GM19372 (cell line): ENCODE measurements around the gene ARHGAP8.

Experiments
- ATAC-seq: cut with Tn5 transposase; IDR thresholded peaks from one replicate; pipeline ENCODE4 v1.9.1; 2021; ENCODE audit warnings: mild to moderate bottlenecking, low read depth, moderate library complexity; ENCODE audit not compliant: unreplicated experiment

The ARHGAP8 gene

DNA sequence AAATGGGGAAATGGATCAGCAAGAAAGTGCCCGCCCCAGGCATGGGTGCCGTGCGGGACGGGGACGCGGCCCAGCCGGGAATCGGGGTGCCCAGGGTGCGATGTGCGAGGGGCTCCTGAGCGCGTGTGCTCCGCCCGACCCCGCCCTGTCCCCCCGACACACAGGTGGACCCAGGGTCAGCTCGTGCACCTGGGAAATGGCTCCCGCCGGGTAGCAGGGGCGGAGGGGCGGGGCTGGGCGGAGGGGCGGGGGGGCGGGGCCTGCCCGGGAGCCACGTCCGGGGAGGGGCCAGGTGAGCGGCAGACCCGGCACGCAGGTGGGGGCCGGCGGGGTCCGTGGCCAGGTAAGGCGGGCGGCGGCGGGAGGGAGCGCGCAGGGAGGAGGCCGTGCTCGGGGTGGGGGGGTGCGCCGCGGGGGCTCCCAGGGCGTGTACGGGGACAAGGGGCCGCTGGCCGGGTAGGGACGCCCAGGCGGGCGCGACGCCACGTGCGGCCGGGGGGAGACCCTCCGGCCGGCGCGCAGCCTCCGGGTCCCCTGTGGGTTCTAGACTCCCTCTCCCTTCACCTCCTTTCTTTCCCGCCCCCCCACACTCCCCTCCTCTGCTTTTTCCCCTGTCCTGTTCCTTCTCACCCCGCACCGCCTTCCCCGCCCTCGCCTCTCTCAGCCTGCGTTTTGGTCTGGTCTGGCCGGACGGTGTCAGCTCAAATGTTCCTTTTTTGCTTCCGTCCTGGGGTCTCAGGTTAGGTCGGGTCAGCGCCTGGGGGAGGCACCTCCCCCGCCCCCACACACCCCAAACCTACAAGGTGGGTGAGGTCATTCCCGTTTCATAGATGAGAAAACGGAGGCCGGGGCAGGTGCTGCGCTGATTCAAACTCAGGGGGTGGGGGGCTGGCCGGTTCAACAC lies at the start of gene ARHGAP8:
TSS of gene ARHGAP8 (plus strand) at position 291 of the 904 bp plus-strand sequence. CDS start 33,953 bp downstream, outside the sequence.
- ATAC-seq, result no peak

DNA sequence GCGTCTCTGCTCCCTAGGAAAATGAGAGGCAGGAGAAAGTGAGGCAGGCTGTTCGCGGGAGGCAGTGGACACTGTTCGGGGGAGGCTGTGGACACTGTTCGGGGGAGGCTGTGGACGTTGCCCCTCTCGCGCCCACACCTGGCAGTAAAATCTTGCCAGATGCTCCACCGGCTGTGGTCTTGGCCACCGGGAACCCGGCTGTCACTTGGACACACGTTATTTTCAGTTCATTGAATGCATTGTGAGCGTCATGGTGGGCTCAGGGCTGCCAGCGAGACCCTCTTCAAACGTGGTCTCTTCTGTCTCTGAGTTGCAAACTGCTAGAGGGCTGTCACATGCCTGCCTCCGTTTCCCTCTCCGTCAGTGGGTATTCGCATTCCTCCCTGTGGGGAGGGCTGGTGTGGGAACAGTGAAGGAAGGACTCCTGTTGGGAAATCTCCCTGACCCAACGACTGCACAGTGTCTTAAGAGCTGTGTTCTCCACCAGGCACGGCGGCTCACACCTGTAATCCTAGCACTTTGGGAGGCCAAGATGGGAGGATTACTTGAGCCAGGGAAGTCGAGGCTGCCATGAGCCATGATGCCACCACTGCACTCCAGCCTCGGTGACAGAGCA lies 49.0 kb upstream of the ARHGAP8 start:
- no peak for ATAC-seq

- no peak for ATAC-seq
Measured at GRCh38 chr22:44704159-44705021, 48.0 kb upstream of the ARHGAP8 start.

DNA sequence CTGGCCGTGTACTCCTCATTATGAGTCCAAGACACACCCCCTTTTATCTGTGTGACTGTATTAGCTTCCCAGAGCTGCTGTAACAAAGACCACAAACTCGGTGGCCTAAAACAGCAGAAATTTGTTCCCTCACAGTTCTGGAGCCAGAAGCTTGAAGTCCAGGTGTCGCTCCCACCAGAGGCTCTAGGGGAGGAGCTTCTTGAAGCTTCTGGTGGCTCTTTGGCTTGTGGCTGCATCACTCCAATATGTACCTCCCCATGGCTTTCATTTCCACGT lies 47.4 kb upstream of the ARHGAP8 start:
- no peak for ATAC-seq

GRCh38 chr22:44706488-44706887 lies 45.9 kb upstream of the ARHGAP8 start:
- ATAC-seq, result no peak

DNA sequence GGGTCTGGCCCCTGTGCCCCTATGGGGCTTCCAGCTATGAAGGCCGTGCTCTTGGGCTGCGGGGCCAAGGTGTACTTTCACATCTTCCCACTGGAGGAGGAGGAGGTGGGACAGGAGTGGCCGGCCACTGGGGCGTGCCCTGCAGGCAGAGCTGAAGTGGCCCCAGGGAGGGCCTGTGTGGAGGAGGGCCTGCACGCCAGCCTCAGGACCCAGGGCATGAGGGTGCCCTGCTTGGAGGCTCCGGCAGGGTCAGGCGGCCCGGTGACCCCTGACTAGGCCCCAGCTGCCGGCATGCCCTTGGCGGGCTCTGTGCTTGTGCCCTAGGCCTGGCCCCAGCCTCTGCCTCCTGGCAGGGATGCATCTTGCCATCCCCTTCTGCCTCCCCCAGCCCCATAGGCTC lies 45.2 kb upstream of the ARHGAP8 start:
- no peak for ATAC-seq

DNA sequence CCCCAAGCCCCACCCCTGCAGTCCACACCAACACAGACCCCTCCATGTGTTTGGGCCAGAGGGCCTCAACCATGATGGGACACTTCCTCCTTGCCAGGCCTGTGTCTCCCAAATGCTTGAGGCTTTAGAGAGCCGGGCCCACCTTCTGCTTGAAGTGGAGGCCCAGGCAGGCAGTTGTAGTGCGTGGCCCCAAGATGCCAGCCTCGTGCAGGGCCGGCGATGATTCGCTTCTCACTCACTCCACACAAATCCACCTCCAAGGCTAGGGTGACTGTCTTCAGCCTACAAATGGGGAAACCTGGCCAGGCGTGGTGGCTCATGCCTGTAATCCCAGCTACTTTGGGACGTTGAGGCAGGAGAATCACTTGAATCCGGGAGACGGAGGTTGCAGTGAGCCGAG lies 44.6 kb upstream of the ARHGAP8 start:
- no peak for ATAC-seq

- no peak for ATAC-seq
Measured at GRCh38 chr22:44709881-44710392, 42.4 kb upstream of the ARHGAP8 start.

DNA sequence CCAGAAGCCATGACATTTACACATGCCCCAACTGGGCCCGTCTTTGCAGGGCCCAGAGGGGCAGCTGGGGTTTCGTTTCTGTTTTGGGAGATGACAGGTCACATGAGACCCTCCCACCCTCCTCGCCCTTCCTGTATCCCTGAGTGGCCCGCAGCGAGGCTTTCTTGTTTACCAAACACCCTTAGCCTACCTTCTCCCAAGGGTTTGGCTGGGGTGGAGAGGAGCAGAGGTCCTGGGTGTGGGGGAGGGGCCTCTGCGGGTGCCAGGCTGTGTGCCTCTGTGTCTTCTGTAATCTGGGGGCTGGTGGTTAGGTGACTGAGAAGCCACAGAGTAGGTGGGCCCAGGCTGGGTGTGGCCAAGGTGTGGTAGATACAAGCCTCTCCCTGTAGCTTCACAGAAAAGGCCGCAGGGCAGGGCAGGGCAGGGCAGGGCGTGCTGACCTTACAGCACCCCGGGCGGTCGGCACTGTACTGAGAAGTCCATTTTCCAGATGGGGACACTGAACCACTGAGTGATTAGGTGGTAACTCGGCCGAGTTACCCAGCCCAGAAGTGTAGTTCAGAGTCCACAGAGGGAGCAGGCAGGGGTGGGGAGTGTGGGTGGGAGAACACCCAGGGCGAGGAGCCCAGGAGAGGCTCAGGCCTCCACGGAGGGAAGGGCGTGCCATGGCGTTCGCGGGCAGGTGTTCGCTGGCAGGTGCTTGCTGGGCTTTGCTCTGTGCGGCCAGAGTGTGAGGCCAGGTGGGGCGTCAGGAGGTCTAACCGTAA lies 41.7 kb upstream of the ARHGAP8 start:
- no peak for ATAC-seq

- no peak for ATAC-seq
Measured at GRCh38 chr22:44711241-44711560, 41.2 kb upstream of the ARHGAP8 start.

GRCh38 chr22:44711690-44712555 lies 40.5 kb upstream of the ARHGAP8 start:
- no peak for ATAC-seq

DNA sequence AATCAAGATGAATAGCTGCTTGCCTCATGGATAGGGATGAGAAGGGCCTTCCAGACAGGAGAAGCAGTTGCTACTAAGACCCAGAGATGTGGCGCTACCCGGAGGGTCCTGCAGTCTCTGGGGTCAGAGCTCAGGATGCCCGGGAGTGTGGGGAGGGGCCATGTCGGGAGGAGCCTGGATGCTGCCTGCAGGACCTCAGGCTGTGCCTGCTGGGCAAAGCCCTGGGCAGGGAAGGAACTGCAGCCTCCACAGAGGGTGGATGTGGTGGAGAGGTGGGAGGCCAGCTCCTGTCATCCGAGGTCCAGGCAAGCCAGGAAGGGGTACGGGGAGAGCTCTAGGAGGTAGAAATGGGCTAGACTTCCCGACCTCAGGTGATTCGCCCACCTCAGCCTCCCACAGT lies 39.4 kb upstream of the ARHGAP8 start:
- ATAC-seq, result no peak

GRCh38 chr22:44714703-44715350 lies 37.5 kb upstream of the ARHGAP8 start:
- no peak for ATAC-seq

DNA sequence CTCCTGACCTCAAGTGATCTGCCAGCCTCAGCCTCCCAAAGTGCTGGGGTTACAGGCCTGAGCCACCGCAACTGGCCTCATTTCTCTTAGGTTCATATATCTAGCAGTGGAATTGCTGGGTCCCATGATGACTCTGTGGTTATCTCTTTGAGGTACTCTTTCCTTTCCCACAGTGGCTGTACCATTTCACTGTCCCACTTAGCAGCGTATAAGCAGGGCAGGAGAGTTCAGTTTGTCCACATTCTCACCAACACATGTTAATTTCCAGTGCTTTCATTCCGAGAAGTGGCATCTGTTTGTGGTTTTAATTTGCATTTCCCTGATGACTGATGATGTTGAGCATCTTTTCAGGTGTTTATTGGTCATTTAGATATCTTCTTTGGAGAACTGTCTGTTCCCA lies 34.0 kb upstream of the ARHGAP8 start:
- ATAC-seq, result no peak

- ATAC-seq, result no peak
Measured at GRCh38 chr22:44719586-44720368, 32.6 kb upstream of the ARHGAP8 start.

DNA sequence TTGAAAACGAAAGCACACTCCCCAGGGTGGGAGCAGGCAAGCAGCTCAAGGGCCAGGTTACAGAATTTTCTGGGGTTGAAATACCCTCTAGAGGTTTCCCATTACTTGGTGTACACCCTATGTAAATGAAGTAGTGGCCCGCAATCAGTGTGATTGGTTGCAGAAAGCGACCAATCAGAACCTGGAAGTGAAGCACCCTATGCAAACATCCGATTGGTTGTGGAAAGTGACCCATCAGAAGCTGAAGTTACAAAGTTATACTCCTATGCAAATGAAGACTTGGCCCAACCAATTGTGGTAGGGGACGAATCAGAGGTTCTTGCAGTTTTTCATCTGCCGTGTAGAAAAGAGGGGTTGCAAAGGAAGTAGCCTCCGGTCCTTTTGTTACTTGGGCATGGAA lies 31.2 kb upstream of the ARHGAP8 start:
- ATAC-seq, result no peak

DNA sequence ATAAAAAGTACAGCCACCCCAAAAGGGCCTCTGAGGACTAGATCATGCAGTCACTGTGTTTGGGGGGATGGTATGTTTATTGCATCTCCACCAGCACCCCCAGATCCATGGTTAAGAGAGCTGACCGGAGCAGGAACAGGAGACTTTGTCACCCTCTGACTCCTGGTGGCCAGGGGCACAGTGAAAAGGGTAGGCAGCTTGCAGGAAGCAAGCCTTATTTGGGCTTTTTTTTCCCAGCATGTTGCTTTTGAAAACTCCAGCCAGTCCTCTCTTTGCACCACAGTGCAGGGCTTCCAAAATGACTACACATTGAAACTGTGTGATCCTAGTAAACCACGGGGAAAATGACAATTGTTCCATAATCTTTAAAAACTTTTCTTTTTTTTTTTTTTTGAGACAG lies 29.8 kb upstream of the ARHGAP8 start:
- ATAC-seq, result no peak

DNA sequence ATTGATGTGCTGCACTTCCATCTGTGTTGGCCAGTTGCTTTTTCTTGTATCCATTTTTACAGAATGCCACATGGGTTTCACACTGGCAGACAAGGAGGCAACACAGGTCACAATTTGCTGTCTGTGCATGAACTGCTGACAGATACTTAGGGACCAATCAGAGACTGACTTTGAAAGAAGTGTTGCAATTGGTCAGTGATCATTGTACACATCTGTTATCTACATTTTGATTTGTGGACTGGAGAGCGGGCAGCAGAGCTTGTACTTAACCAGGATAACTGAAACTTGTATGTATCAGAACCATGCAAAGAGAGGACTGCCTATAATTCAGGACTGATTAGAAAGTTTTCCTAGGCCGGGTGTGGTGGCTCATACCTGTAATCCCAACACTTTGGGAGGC lies 28.6 kb upstream of the ARHGAP8 start:
- ATAC-seq, result no peak
